Activated naive CD8-positive, alpha-beta T cell (primary cell): Measurements from ENCODE around the gene FIGLA.

Source experiments
- H3K27ac Mint-ChIP-seq: one replicate; pipeline ENCODE4 v1.8.0; 2021; ENCODE audit warnings: mixed read lengths
- H3K27me3 Mint-ChIP-seq: one replicate; pipeline ENCODE4 v1.8.0; 2021; ENCODE audit warnings: mixed read lengths
- H3K36me3 Mint-ChIP-seq: one replicate; pipeline ENCODE4 v1.8.0; 2021; ENCODE audit warnings: mixed read lengths
- H3K4me1 Mint-ChIP-seq: one replicate; pipeline ENCODE4 v1.8.0; 2021; ENCODE audit warnings: low read depth, mixed read lengths
- H3K4me3 Mint-ChIP-seq: one replicate; pipeline ENCODE4 v1.8.0; 2021; ENCODE audit warnings: mild to moderate bottlenecking, mixed read lengths
- H3K9me3 Mint-ChIP-seq: one replicate; pipeline ENCODE4 v1.8.0; 2021; ENCODE audit warnings: low read depth, mixed read lengths

Gene FIGLA

DNA sequence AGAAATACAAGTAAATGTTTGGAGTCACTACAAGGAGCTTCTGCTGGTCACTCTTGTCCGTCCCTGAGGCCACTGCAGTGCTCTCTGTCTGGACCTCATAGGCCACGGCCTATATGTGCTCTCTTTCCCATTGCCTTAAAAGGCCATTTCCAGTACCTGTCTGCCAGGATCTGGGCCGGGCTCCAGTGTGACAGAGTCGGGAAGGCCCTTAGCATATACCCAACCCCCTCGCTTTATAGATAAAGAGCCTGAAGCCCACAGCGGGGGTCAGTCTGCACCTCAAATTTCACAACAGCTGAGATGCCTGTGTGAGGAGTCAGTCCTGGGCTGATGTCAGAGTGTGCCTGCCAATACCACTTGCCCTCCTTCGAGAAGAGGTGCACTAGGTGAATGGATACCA lies 62.3 kb downstream of the FIGLA start:
- Mint-ChIP-seq H3K36me3 (no peaks in the 10 kb centered on the region), H3K27me3 (no peaks in the 10 kb centered on the region), H3K4me1 (no peaks in the 10 kb centered on the region), H3K9me3 (no peaks in the 10 kb centered on the region), H3K4me3 (no peak overlapping the region), H3K27ac (no peak overlapping the region)
